OCI-LY1 (cell line): ENCODE results near the gene FRMD4A.

Experiments used
- EZH2 ChIP-seq: fragments of 200-600 bp; sonication (generic), shearing (Covaris generic); IDR thresholded peaks from 2 replicates; pipeline ENCODE4 v1.8.0; 2017; ENCODE audit warnings: borderline replicate concordance, mixed run types, mild to moderate bottlenecking, antibody characterized with exemption, low read length, moderate library complexity, mixed read lengths
- TF ChIP-seq, protein P1 (sequence below): fragments of 200-600 bp; sonication (generic), shearing (Covaris generic); IDR thresholded peaks from 2 replicates; pipeline ENCODE4 v1.5.1; 2017; ENCODE audit warnings: mild to moderate bottlenecking, antibody characterized with exemption, low read length, moderate library complexity, mixed read lengths

DNA sequence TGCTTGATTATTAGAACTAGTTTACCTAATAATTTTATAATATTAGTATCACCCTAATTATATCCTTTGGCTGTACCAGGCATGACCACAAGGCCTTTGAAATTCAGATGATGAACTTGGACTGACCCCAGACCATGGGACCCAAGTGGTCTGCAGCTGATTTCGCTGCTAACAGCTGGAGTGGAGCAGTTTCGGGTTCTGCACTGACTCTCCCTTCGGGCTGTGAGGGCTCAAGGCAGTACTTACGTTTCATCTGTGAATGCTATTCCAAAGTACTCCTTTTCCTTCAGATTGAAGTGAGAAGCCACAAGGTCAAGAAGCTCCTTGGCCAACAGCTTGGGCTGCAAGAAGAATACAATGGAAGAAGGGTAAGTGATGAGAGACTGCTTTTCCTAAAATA is 520.2 kb downstream of the FRMD4A start:
- TF ChIP-seq, protein P1, sequence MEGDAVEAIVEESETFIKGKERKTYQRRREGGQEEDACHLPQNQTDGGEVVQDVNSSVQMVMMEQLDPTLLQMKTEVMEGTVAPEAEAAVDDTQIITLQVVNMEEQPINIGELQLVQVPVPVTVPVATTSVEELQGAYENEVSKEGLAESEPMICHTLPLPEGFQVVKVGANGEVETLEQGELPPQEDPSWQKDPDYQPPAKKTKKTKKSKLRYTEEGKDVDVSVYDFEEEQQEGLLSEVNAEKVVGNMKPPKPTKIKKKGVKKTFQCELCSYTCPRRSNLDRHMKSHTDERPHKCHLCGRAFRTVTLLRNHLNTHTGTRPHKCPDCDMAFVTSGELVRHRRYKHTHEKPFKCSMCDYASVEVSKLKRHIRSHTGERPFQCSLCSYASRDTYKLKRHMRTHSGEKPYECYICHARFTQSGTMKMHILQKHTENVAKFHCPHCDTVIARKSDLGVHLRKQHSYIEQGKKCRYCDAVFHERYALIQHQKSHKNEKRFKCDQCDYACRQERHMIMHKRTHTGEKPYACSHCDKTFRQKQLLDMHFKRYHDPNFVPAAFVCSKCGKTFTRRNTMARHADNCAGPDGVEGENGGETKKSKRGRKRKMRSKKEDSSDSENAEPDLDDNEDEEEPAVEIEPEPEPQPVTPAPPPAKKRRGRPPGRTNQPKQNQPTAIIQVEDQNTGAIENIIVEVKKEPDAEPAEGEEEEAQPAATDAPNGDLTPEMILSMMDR: no peak
- no peak for TF ChIP-seq EZH2
